Tibial nerve (tissue), 4 donors: Measurements from ENCODE around the gene ABCA7. TPM values are rescaled to one million over a fixed set of nuclear protein-coding genes. Genes with fewer than 3 reads are reported as not detected.

Experiments
- DNase-seq, 2 donors: peaks; one replicate each; pipeline ENCODE4 v3.0.0-alpha.2; 2019; ENCODE audit warnings: low spot score in 2 of 2
- H3K27ac ChIP-seq, 4 donors: fragments of 200-600 bp; sonication (generic) in 3 of 4; one replicate each; pipeline ENCODE4 v1.5.1; 2017 to 2019; ENCODE audit warnings: mild to moderate bottlenecking in 1 of 4
- H3K27me3 ChIP-seq, 2 donors: fragments of 200-600 bp; sonication (generic) in 1 of 2; one replicate each; pipeline versions ENCODE4 v1.5.1 to v1.6.0; 2017 to 2019
- H3K36me3 ChIP-seq, 3 donors: fragments of 200-600 bp; sonication (generic); one replicate each; pipeline ENCODE4 v1.5.1; 2018 to 2019
- H3K4me1 ChIP-seq, 4 donors: fragments of 200-600 bp; sonication (generic) in 3 of 4; one replicate each; pipeline ENCODE4 v1.5.1; 2017 to 2019
- H3K4me3 ChIP-seq, 4 donors: fragments of 200-600 bp; sonication (generic) in 3 of 4; one replicate each; pipeline ENCODE4 v1.5.1; 2017 to 2019; ENCODE audit warnings: mild to moderate bottlenecking in 1 of 4, moderate library complexity in 1 of 4
- H3K9me3 ChIP-seq, 4 donors: fragments of 200-600 bp; sonication (generic) in 3 of 4; one replicate each; pipeline ENCODE4 v1.5.1; 2017 to 2019
- EP300 ChIP-seq, 2 donors: sonication (generic); formaldehyde crosslinking; IDR thresholded peaks; one replicate each; pipeline ENCODE4 v1.6.1; 2017; ENCODE audit warnings: antibody characterized with exemption in 2 of 2, mild to moderate bottlenecking in 1 of 2
- POLR2A ChIP-seq, 2 donors: fragments of 450-650 bp; IDR thresholded peaks; one replicate each; pipeline ENCODE4 v1.6.1; 2017; ENCODE audit warnings: antibody characterized with exemption in 2 of 2, mild to moderate bottlenecking in 2 of 2, moderate library complexity in 2 of 2
- WGBS, 2 donors: methylation state at CpG; one replicate each; pipeline ENCODE4 v1.1.5; 2018; 5-methylcytosine and 5-hydroxymethylcytosine counted together
- total RNA-seq, 4 donors: library from RNA; depleted of rRNA; stranded (reverse); fragments of >200 nt; gene quantifications; one replicate each; pipeline ENCODE4 v1.1.0, GENCODE V29; 2016
- TF ChIP-seq, protein P1 (sequence below), 5 experiments: fragments of 200-600 bp in 3 of 5; fragments of 450-650 bp in 2 of 5; sonication (generic) in 3 of 5; IDR thresholded peaks; one replicate each; pipeline ENCODE4 v1.5.1; 2016 to 2019; ENCODE audit warnings: antibody characterized with exemption in 5 of 5, mild to moderate bottlenecking in 3 of 5, moderate library complexity in 2 of 5

Gene ABCA7
- total RNA-seq, 4 donors from 2014 or later = 9.6 to 25.8 (median 13.7) TPM

DNA sequence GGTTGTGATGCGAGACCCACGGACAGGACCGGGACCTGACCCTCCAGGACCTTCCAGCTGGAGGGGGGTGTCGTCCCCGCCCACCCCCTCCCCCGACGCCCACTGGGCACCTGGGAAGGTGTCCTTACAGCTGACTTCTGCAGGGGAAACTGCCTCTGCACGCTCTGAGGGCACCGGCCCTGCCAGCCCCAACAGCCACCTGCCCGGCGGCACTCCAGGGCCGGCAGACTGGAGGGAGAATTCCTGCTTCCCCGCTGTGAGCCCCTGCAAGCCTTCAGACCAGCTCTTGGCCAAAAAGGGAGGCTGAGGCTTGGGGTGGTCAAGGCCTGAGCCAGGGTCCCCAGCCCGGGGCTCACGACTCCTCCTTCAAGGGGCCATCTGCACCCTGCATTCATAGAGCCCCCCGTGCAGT, 12.3 kb upstream of the ABCA7 start:
- H3K27me3 ChIP-seq = peaks cover 0 to 25% of the 10 kb centered on the region in 2 donors
- H3K9me3 ChIP-seq = no peaks in the 10 kb centered on the region
- H3K36me3 ChIP-seq = peaks cover 0 to 11% (median 4%) of the 10 kb centered on the region in 3 donors
- TF ChIP-seq EP300 (IDR thresholded peaks at IDR 0.05) (no peak), POLR2A (IDR thresholded peaks at IDR 0.05) (no peak)
- TF ChIP-seq, protein P1, sequence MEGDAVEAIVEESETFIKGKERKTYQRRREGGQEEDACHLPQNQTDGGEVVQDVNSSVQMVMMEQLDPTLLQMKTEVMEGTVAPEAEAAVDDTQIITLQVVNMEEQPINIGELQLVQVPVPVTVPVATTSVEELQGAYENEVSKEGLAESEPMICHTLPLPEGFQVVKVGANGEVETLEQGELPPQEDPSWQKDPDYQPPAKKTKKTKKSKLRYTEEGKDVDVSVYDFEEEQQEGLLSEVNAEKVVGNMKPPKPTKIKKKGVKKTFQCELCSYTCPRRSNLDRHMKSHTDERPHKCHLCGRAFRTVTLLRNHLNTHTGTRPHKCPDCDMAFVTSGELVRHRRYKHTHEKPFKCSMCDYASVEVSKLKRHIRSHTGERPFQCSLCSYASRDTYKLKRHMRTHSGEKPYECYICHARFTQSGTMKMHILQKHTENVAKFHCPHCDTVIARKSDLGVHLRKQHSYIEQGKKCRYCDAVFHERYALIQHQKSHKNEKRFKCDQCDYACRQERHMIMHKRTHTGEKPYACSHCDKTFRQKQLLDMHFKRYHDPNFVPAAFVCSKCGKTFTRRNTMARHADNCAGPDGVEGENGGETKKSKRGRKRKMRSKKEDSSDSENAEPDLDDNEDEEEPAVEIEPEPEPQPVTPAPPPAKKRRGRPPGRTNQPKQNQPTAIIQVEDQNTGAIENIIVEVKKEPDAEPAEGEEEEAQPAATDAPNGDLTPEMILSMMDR (IDR thresholded peaks at IDR 0.05) = no peak
- DNase-seq = no peak
- 19% methylated on average over 11 of the region's 16 CpGs; no CpG with 5 or more reads in 1 of the 2 donors for WGBS, 2 donors
- peak overlapping the region; percentile 61 to 82 (median 72) for H3K4me3 ChIP-seq
- peak overlapping the region; percentile 77 to 95 (median 89) for H3K27ac ChIP-seq
- peaks cover 0 to 51% (median 9%) of the 10 kb centered on the region in 4 donors for H3K4me1 ChIP-seq

DNA sequence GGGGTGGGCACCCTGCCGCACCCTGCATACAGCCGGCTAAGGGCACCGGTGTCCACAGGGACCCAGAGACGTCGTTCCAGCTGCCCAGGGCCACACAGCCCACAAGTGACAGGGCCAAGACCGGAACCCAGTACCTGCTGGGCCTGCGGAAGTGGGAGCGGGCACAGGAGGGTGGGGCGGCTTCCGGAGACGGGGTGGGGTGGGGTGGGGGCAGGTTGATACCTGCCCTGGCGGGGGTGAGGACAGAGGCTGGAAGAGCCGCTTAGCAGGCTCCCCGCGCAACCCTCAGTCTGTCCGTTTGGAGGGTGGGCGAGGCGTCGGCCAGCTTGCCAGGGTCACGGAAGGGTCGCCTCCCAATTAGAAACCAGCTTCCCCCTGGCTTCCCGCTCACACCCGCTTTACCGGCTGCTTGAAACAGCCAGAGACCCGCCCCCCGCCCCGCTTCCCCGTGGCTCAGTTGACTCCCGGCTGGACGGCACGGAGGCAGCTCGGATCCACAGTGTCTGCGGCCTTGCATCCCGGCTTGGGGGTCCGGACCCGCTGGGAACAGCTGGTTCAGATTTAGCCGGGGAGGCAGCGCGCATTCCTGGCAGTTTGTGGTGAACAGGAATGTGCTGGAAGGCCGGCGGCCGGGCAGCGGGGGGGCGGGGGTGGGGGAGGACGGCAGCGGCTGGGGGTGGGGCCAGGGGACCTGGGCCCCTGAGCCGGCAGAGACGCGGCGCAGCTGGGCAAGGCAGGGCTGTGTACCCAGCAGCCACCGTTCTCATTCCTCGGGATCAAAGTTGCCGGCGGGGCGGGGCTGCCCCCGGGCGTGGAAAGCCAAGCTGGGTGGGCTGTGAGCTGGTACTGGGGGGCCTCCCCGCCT, 11.6 kb upstream of the ABCA7 start:
- 2 to 5% methylated on average over 13 to 34 of the region's 58 CpGs for WGBS, 2 donors
- Histone ChIP-seq H3K4me1 (peaks cover 0 to 44% (median 9%) of the 10 kb centered on the region in 4 donors), H3K9me3 (no peaks in the 10 kb centered on the region), H3K27ac (peak overlapping the region; percentile 77 to 95 (median 89)), H3K36me3 (peaks cover 0 to 18% (median 9%) of the 10 kb centered on the region in 3 donors), H3K4me3 (peak overlapping the region; percentile 61 to 82 (median 72)), H3K27me3 (peaks cover 0 to 25% of the 10 kb centered on the region in 2 donors)
- TF ChIP-seq POLR2A (IDR thresholded peaks at IDR 0.05) (peak in 1 of 2 donors; percentile 11), EP300 (IDR thresholded peaks at IDR 0.05) (peak in 1 of 2 donors; percentile 27)
- TF ChIP-seq, protein P1 (IDR thresholded peaks at IDR 0.05) = no peak
- DNase-seq = no peak

DNA sequence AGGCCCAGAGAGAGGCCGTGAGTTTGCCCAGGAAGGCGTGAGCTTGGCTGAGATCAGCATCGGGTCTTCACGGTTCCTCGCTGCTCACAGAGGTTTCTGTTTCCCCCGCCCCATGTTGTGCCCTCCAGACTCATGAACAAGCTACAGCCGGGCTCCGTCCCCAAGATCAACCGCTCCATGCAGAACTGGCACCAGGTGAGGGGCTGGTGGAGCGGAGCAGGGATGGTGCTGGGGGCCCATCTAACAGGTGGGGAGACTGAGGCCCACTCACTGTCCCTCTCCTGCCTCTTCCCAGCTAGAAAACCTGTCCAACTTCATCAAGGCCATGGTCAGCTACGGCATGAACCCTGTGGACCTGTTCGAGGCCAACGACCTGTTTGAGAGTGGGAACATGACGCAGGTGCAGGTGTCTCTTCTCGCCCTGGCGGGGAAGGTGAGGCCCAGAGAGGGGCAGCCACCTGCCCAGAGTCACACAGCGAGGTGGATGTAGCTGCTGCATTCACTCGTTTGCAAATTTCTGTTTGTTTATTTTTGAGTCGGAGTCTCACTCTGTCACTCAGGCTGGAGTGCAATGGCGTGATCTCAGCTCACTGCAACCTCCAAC, 7.5 kb upstream of the ABCA7 start:
- Histone ChIP-seq H3K9me3 (no peaks in the 10 kb centered on the region), H3K27ac (no peak overlapping the region), H3K4me3 (no peak overlapping the region), H3K36me3 (peaks cover 0 to 43% (median 9%) of the 10 kb centered on the region in 3 donors), H3K27me3 (peaks cover 0 to 8% of the 10 kb centered on the region in 2 donors), H3K4me1 (peaks cover 0 to 27% (median 7%) of the 10 kb centered on the region in 4 donors)
- TF ChIP-seq, protein P1 (IDR thresholded peaks at IDR 0.05) = no peak
- TF ChIP-seq POLR2A (IDR thresholded peaks at IDR 0.05) = no peak
- TF ChIP-seq EP300 (IDR thresholded peaks at IDR 0.05) = no peak
- WGBS, 2 donors = 80 to 86% methylated on average over 20 of the region's 20 CpGs
- DNase-seq = no peak

DNA sequence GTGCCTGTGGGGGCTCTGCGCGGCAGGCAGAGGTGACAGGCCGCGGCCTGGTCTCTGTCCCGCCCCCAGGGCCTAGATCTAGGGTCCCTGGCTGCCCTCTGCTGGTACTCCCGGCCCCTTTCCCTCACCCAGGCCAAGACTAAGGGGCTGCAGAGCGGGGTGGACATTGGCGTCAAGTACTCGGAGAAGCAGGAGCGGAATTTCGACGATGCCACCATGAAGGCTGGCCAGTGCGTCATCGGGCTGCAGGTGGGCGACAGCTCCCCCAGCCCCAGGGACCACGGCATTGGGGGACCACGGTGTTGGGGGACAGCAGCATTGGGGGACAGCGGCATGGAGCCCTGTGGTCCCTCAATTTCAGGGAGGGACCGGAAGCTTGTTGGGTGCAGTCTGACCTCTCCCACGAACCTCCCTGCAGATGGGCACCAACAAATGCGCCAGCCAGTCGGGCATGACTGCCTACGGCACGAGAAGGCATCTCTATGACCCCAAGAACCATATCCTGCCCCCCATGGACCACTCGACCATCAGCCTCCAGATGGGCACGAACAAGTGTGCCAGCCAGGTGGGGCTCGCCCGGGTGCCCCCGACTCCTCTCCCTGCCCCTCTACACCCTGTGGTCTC, 3.8 kb upstream of the ABCA7 start:
- Histone ChIP-seq H3K36me3 (peaks cover 0 to 48% (median 9%) of the 10 kb centered on the region in 3 donors), H3K9me3 (no peaks in the 10 kb centered on the region), H3K4me3 (no peak overlapping the region), H3K27me3 (peaks cover 0 to 1% of the 10 kb centered on the region in 2 donors), H3K27ac (no peak overlapping the region), H3K4me1 (peaks cover 0 to 35% (median 18%) of the 10 kb centered on the region in 4 donors)
- WGBS, 2 donors = 84 to 88% methylated on average over 29 of the region's 29 CpGs
- DNase-seq = no peak
- TF ChIP-seq POLR2A (IDR thresholded peaks at IDR 0.05) (no peak), EP300 (IDR thresholded peaks at IDR 0.05) (no peak)
- TF ChIP-seq, protein P1 (IDR thresholded peaks at IDR 0.05) = no peak
